ENCODE data around the gene MLF1.

MLF1 gene

GRCh38 chr3:158568784-158569183 is 2.2 kb upstream of the MLF1 start:
- no peaks in the 10 kb centered on the region for H3K36me3 ChIP-seq
- H3K4me1 ChIP-seq, result peaks cover 0 to 15% (median 5%) of the 10 kb centered on the region in 4 donors
- intact Hi-C loops (cut with DNase I; ENCODE audit: low total_unique reads), result no loop called here
- DNase-seq, result no peak
- no peaks in the 10 kb centered on the region for H3K9me3 ChIP-seq
- no peaks in the 10 kb centered on the region for H3K27me3 ChIP-seq
- no peak for TF ChIP-seq CTCF (IDR thresholded peaks at IDR 0.05)
- H3K4me3 ChIP-seq, result no peak overlapping the region
- H3K27ac ChIP-seq, result no peak overlapping the region

GRCh38 chr3:158569794-158570193 is 1.2 kb upstream of the MLF1 start:
- intact Hi-C loops (cut with DNase I; ENCODE audit: low total_unique reads), result loop anchor here (10.0 kb wide), 1 partner anchor 165 kb away; the partner anchor contains the start of gene RARRES1
- TF ChIP-seq CTCF (IDR thresholded peaks at IDR 0.05), result no peak
- Histone ChIP-seq H3K4me3 (no peak overlapping the region), H3K27me3 (no peaks in the 10 kb centered on the region), H3K27ac (no peak overlapping the region), H3K4me1 (peaks cover 0 to 15% (median 5%) of the 10 kb centered on the region in 4 donors), H3K36me3 (no peaks in the 10 kb centered on the region), H3K9me3 (no peaks in the 10 kb centered on the region)
- DNase-seq, result no peak

- peaks cover 0 to 15% (median 5%) of the 10 kb centered on the region in 4 donors for H3K4me1 ChIP-seq
- no peak overlapping the region for H3K4me3 ChIP-seq
- TF ChIP-seq CTCF (IDR thresholded peaks at IDR 0.05), result no peak
- no peaks in the 10 kb centered on the region for H3K36me3 ChIP-seq
- no peak for DNase-seq
- H3K27ac ChIP-seq, result no peak overlapping the region
- intact Hi-C loops (cut with DNase I; ENCODE audit: low total_unique reads), result loop anchor here (10.0 kb wide), 1 partner anchor 163 kb away; the partner anchor contains the start of gene RARRES1
- H3K27me3 ChIP-seq, result no peaks in the 10 kb centered on the region
- H3K9me3 ChIP-seq, result no peaks in the 10 kb centered on the region
These were observed 1.2 kb downstream of the MLF1 start for GRCh38 chr3:158571969-158572765.

GRCh38 chr3:158572766-158573060 is 1.7 kb downstream of the MLF1 start:
- peaks cover 0 to 15% (median 5%) of the 10 kb centered on the region in 4 donors for H3K4me1 ChIP-seq
- no peaks in the 10 kb centered on the region for H3K9me3 ChIP-seq
- no peak for TF ChIP-seq CTCF (IDR thresholded peaks at IDR 0.05)
- no peak overlapping the region for H3K27ac ChIP-seq
- no peak for DNase-seq
- no peaks in the 10 kb centered on the region for H3K27me3 ChIP-seq
- no peaks in the 10 kb centered on the region for H3K36me3 ChIP-seq
- no peak overlapping the region for H3K4me3 ChIP-seq
- intact Hi-C loops (cut with DNase I; ENCODE audit: low total_unique reads), result loop anchor here (10.0 kb wide), 1 partner anchor 162 kb away; the partner anchor contains the start of gene RARRES1

GRCh38 chr3:158573714-158574113 is 2.7 kb downstream of the MLF1 start:
- H3K4me3 ChIP-seq, result no peak overlapping the region
- intact Hi-C loops (cut with DNase I; ENCODE audit: low total_unique reads), result loop anchor here (10.0 kb wide), 1 partner anchor 161 kb away; the partner anchor contains the start of gene RARRES1
- H3K36me3 ChIP-seq, result no peaks in the 10 kb centered on the region
- no peak overlapping the region for H3K27ac ChIP-seq
- no peaks in the 10 kb centered on the region for H3K9me3 ChIP-seq
- DNase-seq, result no peak
- peaks cover 0 to 15% (median 5%) of the 10 kb centered on the region in 4 donors for H3K4me1 ChIP-seq
- H3K27me3 ChIP-seq, result no peaks in the 10 kb centered on the region
- no peak for TF ChIP-seq CTCF (IDR thresholded peaks at IDR 0.05)

Measured in tibial artery (tissue), 4 donors.